ENCODE data around the gene PSAT1. TPM values are rescaled to one million over a fixed set of nuclear protein-coding genes. Genes with fewer than 3 reads are reported as not detected.

The PSAT1 gene
- total RNA-seq, 1 experiment from 2014 or later: 215 TPM

DNA sequence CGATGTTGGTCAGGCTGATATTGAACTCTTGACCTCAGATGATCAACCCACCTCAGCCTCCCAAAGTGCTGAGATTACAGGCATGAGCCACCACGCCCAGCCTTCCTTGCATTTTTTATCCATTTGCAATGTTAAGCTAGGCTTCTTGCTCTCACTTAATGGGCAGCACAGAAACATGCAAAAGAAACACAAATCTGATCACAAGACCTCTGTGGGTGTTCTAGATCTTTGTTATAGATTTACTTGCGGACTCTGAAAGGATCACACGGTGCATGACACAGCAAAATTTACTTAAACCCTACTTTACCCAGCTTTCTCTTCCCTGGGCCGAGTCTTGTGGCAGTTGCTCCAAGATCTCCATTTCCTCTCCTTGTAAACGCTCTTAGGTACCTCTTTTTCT is 71.3 kb downstream of the PSAT1 start:
- no peak overlapping the region for H3T11ph ChIP-seq (ENCODE audit: low read length)
- H3K79me2 ChIP-seq (ENCODE audit: insufficient read depth, low read length): no peaks in the 10 kb centered on the region
- no peak overlapping the region for H3K4me2 ChIP-seq (ENCODE audit: insufficient read depth, insufficient read length, low read length)
- no peak overlapping the region for H4K8ac ChIP-seq (replicated peaks; ENCODE audit: insufficient read length, low read depth, low read length)
- TF ChIP-seq, protein P1, sequence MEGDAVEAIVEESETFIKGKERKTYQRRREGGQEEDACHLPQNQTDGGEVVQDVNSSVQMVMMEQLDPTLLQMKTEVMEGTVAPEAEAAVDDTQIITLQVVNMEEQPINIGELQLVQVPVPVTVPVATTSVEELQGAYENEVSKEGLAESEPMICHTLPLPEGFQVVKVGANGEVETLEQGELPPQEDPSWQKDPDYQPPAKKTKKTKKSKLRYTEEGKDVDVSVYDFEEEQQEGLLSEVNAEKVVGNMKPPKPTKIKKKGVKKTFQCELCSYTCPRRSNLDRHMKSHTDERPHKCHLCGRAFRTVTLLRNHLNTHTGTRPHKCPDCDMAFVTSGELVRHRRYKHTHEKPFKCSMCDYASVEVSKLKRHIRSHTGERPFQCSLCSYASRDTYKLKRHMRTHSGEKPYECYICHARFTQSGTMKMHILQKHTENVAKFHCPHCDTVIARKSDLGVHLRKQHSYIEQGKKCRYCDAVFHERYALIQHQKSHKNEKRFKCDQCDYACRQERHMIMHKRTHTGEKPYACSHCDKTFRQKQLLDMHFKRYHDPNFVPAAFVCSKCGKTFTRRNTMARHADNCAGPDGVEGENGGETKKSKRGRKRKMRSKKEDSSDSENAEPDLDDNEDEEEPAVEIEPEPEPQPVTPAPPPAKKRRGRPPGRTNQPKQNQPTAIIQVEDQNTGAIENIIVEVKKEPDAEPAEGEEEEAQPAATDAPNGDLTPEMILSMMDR (conservative IDR thresholded peaks at IDR 0.05): no peak
- no peak for DNase-seq
- no peak overlapping the region for H2BK20ac ChIP-seq (ENCODE audit: low read depth, low read length, poor library complexity, severe bottlenecking)
- H3K4ac ChIP-seq (ENCODE audit: low read depth, low read length): no peak overlapping the region
- peaks cover 5% of the 10 kb centered on the region; the same call in 1 of the 2 replicates for H3K4me1 ChIP-seq (ENCODE audit: insufficient read depth, low read length)
- H4K5ac ChIP-seq (ENCODE audit: insufficient read length, low read depth, low read length): no peak overlapping the region
- H3K27me3 ChIP-seq (ENCODE audit: insufficient read depth, low read length): no peaks in the 10 kb centered on the region
- no peaks in the 10 kb centered on the region for H3K9me3 ChIP-seq (ENCODE audit: control insufficient read depth, low read depth, low read length)
- H2BK5ac ChIP-seq (ENCODE audit: insufficient read length, low read length): no peak overlapping the region
- no peaks in the 10 kb centered on the region for H3K9me3 Mint-ChIP-seq
- H2AK5ac ChIP-seq (ENCODE audit: insufficient read length, low read length): no peak overlapping the region
- H2BK120ac ChIP-seq (ENCODE audit: low read depth, low read length, poor library complexity, severe bottlenecking): no peak overlapping the region
- no peaks in the 10 kb centered on the region for H4K20me1 ChIP-seq (ENCODE audit: control insufficient read depth, insufficient read depth, insufficient read length)
- H3K23me2 ChIP-seq (ENCODE audit: insufficient read length, low read depth, low read length, poor library complexity, severe bottlenecking): no peaks in the 10 kb centered on the region
- no peaks in the 10 kb centered on the region for H3K79me1 ChIP-seq (ENCODE audit: insufficient read depth, low read depth, low read length, poor library complexity, severe bottlenecking)
- no peak overlapping the region for H3K56ac ChIP-seq (ENCODE audit: insufficient read length, low read depth, low read length)
- H3K27me3 Mint-ChIP-seq (ENCODE audit: low read depth): no peaks in the 10 kb centered on the region; the same call in 1 of the 2 replicates
- no peaks in the 10 kb centered on the region; a peak in 1 of 7 replicates for H3K36me3 Mint-ChIP-seq (ENCODE audit: insufficient read depth in 1 of 3, low read depth in 3 of 3)
- no peak overlapping the region for H4K91ac ChIP-seq (ENCODE audit: insufficient read length, low read depth, low read length)
- H3K27ac Mint-ChIP-seq: peak overlapping the region in 2 of 3 experiments; percentile 1 to 48; a peak in 4 of 7 replicates
- H3K18ac ChIP-seq (ENCODE audit: insufficient read length, low read depth, low read length): no peak overlapping the region
- no peak overlapping the region for H2AFZ ChIP-seq (ENCODE audit: low read length)
- no peak overlapping the region for H2BK12ac ChIP-seq (ENCODE audit: insufficient read length, low read depth, low read length)
- H2BK15ac ChIP-seq (ENCODE audit: low read depth, low read length): no peak overlapping the region
- H3K4me1 Mint-ChIP-seq: peaks cover 40 to 49% of the 10 kb centered on the region in 2 experiments
- no peak overlapping the region for H3K23ac ChIP-seq (ENCODE audit: insufficient read length, low read depth, low read length)
- WGBS (ENCODE audit: extremely low coverage, insufficient read length, low lambda C conversion rate): no CpG with 5 or more reads among the region's 6 CpGs
- H3K4me3 Mint-ChIP-seq: no peak overlapping the region
- H3K27ac ChIP-seq (ENCODE audit: insufficient read length, low read depth, low read length): no peak overlapping the region
- H3K9ac ChIP-seq (ENCODE audit: extremely low read depth, insufficient read length, low read length): no peak overlapping the region
- H3K14ac ChIP-seq (ENCODE audit: insufficient read depth, low read length): no peak overlapping the region
